MM.1S (cell line): ENCODE measurements around the gene NCBP2L.

Experiments
- DNase-seq: peaks from one replicate; pipeline ENCODE4 v3.0.0-alpha.2; 2015
- H2AFZ ChIP-seq: fragments of 300-600 bp; sonication (generic); 2 replicates; pipeline ENCODE4 v1.6.0; 2016; ENCODE audit warnings: antibody characterized with exemption, low read length
- H3F3A ChIP-seq: fragments of 300-600 bp; sonication (generic); 2 replicates; pipeline ENCODE4 v1.6.1; 2016; ENCODE audit warnings: mild to moderate bottlenecking, antibody characterized with exemption, low read length, moderate library complexity, mixed read lengths; ENCODE audit not compliant: insufficient read depth
- H3K27ac ChIP-seq: fragments of 300-600 bp; sonication (generic); 2 replicates; pipeline ENCODE4 v1.5.1; 2016; ENCODE audit warnings: mild to moderate bottlenecking, low read length
- H3K27me3 ChIP-seq: fragments of 300-600 bp; sonication (generic); replicated peaks from 2 replicates; pipeline ENCODE4 v1.6.0; 2016; ENCODE audit warnings: low read length; ENCODE audit not compliant: insufficient read depth
- H3K36me3 ChIP-seq: fragments of 300-600 bp; sonication (generic); replicated peaks from 2 replicates; pipeline ENCODE4 v1.6.1; 2016; ENCODE audit warnings: mild to moderate bottlenecking, low read length, mixed read lengths; ENCODE audit not compliant: insufficient read depth
- H3K4me1 ChIP-seq: fragments of 300-600 bp; sonication (generic); 2 replicates; pipeline ENCODE4 v1.6.1; 2016; ENCODE audit warnings: low read length, mixed read lengths
- H3K4me2 ChIP-seq: fragments of 300-600 bp; sonication (generic); 2 replicates; pipeline ENCODE4 v1.6.0; 2016; ENCODE audit warnings: low read depth, low read length
- H3K4me3 ChIP-seq: fragments of 300-600 bp; sonication (generic); 2 replicates; pipeline ENCODE4 v1.5.1; 2016; ENCODE audit warnings: low read length, mixed read lengths
- H3K79me2 ChIP-seq: fragments of 300-600 bp; sonication (generic); 2 replicates; pipeline ENCODE4 v1.6.1; 2016; ENCODE audit warnings: mixed run types, low read length, mixed read lengths
- H3K9ac ChIP-seq: fragments of 300-600 bp; sonication (generic); 2 replicates; pipeline ENCODE4 v1.6.1; 2016; ENCODE audit warnings: low read length, mixed read lengths
- H3K9me2 ChIP-seq: fragments of 300-600 bp; sonication (generic); replicated peaks from 2 replicates; pipeline ENCODE4 v1.6.1; 2016; ENCODE audit warnings: mild to moderate bottlenecking, low read length, mixed read lengths; ENCODE audit not compliant: insufficient read depth
- H3K9me3 ChIP-seq: fragments of 300-600 bp; sonication (generic); replicated peaks from 2 replicates; pipeline ENCODE4 v1.6.1; 2016; ENCODE audit warnings: mild to moderate bottlenecking, low read length, mixed read lengths; ENCODE audit not compliant: insufficient read depth
- H4K20me1 ChIP-seq: fragments of 300-600 bp; sonication (generic); 2 replicates; pipeline ENCODE4 v1.6.1; 2016; ENCODE audit warnings: mild to moderate bottlenecking, low read length, moderate library complexity, mixed read lengths; ENCODE audit not compliant: insufficient read depth
- CTCF ChIP-seq: fragments of 300-600 bp; sonication (generic); IDR thresholded peaks from 2 replicates; pipeline ENCODE4 v1.5.1; 2016; ENCODE audit warnings: antibody characterized with exemption, low read length, mixed read lengths
- EZH2 ChIP-seq: fragments of 300-600 bp; sonication (generic); optimal IDR thresholded peaks from 2 replicates; pipeline ENCODE3; 2017; ENCODE audit warnings: low read depth, mild to moderate bottlenecking, antibody characterized with exemption, low read length, mixed read lengths
- EZH2phosphoT487 ChIP-seq: fragments of 300-600 bp; sonication (generic); IDR thresholded peaks from 2 replicates; pipeline ENCODE4 v1.6.1; 2018; ENCODE audit warnings: antibody characterized with exemption, low read length

Gene NCBP2L

GRCh38 chrX:107742700-107743191 lies 34.8 kb upstream of the NCBP2L start:
- TF ChIP-seq EZH2phosphoT487 = no peak
- TF ChIP-seq CTCF = no peak
- Histone ChIP-seq H3K27ac (peak overlapping the region; percentile 84; the same call in 1 of the 2 replicates), H3K4me2 (peak overlapping the region; percentile 75; the same call in 1 of the 2 replicates), H3K9ac (peak overlapping the region; percentile 58), H2AFZ (peak overlapping the region; percentile 67; the same call in 1 of the 2 replicates), H3K4me1 (peaks cover 14% of the 10 kb centered on the region), H3F3A (peaks cover 15% of the 10 kb centered on the region), H3K27me3 (no peaks in the 10 kb centered on the region), H3K9me3 (no peaks in the 10 kb centered on the region), H3K4me3 (peak overlapping the region; percentile 48; the same call in 1 of the 2 replicates), H4K20me1 (no peaks in the 10 kb centered on the region), H3K79me2 (no peaks in the 10 kb centered on the region), H3K36me3 (no peaks in the 10 kb centered on the region), H3K9me2 (no peaks in the 10 kb centered on the region)
- DNase-seq = no peak

- Histone ChIP-seq H4K20me1 (no peaks in the 10 kb centered on the region), H3K9me2 (no peaks in the 10 kb centered on the region), H3K9me3 (no peaks in the 10 kb centered on the region), H3K36me3 (no peaks in the 10 kb centered on the region), H3K9ac (no peak overlapping the region), H3K27me3 (no peaks in the 10 kb centered on the region), H3K4me1 (peaks cover 14% of the 10 kb centered on the region), H2AFZ (no peak overlapping the region), H3K4me2 (no peak overlapping the region), H3K4me3 (no peak overlapping the region), H3F3A (peaks cover 15% of the 10 kb centered on the region), H3K79me2 (no peaks in the 10 kb centered on the region), H3K27ac (no peak overlapping the region)
- DNase-seq = no peak
- TF ChIP-seq CTCF (no peak), EZH2 (no peak)
Observed at GRCh38 chrX:107743995-107744394, 33.5 kb upstream of the NCBP2L start.

- H3K4me1 ChIP-seq = peaks cover 14% of the 10 kb centered on the region
- no peaks in the 10 kb centered on the region for H3K9me3 ChIP-seq
- peaks cover 15% of the 10 kb centered on the region for H3F3A ChIP-seq
- TF ChIP-seq EZH2 (no peak), CTCF (no peak), EZH2phosphoT487 (no peak)
- no peaks in the 10 kb centered on the region for H3K36me3 ChIP-seq
- H3K9ac ChIP-seq = no peak overlapping the region
- no peaks in the 10 kb centered on the region for H3K79me2 ChIP-seq
- H3K4me3 ChIP-seq = no peak overlapping the region
- no peak overlapping the region for H2AFZ ChIP-seq
- no peaks in the 10 kb centered on the region for H4K20me1 ChIP-seq
- no peak overlapping the region for H3K27ac ChIP-seq
- H3K4me2 ChIP-seq = no peak overlapping the region
- no peak for DNase-seq
- H3K9me2 ChIP-seq = no peaks in the 10 kb centered on the region
- H3K27me3 ChIP-seq = no peaks in the 10 kb centered on the region
Observed at GRCh38 chrX:107744868-107745267, 32.7 kb upstream of the NCBP2L start.
